ENCODE measurements around the gene AGAP3. TPM values are rescaled to one million over a fixed set of nuclear protein-coding genes. Genes with fewer than 3 reads are reported as not detected.
A peak's percentile ranks its signal among the peaks of the same experiment; 100 is the strongest.

Gene AGAP3
- total RNA-seq, 4 donors from 2014 or later: 49.0 to 75.2 (median 66.2) TPM

DNA sequence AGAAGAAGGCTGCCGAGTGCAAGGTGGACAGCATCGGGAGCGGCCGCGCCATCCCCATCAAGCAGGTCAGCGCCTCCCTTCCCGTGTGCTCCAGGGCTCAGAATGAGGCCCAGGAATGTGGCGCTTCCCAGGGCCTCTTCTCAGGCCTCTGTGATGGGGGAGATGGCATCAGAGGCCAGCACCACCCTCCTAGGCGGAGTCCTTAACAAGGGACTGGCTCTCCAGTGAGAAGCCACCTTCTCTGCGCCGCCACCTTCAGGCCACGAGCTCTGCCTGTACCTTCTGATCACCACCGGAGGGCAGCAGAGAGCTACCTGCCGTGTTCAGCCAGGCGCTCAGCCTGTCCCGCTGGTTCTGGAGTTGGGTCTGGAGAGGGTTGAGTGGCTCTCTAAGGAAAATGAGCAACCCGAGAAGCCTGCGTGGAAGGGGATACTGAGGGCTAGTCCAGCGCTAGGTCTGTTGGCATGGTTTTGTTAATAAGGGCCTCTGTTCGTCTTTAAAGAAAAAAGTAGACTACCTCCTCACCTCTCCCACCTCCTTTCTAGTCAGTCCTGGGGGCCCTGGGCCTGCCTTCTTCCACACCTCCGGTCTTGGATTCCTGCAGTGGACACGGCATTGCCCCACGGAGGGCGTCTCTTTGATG, 37.7 kb downstream of the AGAP3 start:
- H3K4me3 ChIP-seq (replicated peaks in 1 of 3): no peak overlapping the region
- DNase-seq: peak; percentile 90 to 93
- no peak for TF ChIP-seq POLR2A (IDR thresholded peaks at IDR 0.05)
- TF ChIP-seq, protein P1, sequence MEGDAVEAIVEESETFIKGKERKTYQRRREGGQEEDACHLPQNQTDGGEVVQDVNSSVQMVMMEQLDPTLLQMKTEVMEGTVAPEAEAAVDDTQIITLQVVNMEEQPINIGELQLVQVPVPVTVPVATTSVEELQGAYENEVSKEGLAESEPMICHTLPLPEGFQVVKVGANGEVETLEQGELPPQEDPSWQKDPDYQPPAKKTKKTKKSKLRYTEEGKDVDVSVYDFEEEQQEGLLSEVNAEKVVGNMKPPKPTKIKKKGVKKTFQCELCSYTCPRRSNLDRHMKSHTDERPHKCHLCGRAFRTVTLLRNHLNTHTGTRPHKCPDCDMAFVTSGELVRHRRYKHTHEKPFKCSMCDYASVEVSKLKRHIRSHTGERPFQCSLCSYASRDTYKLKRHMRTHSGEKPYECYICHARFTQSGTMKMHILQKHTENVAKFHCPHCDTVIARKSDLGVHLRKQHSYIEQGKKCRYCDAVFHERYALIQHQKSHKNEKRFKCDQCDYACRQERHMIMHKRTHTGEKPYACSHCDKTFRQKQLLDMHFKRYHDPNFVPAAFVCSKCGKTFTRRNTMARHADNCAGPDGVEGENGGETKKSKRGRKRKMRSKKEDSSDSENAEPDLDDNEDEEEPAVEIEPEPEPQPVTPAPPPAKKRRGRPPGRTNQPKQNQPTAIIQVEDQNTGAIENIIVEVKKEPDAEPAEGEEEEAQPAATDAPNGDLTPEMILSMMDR (IDR thresholded peaks at IDR 0.05): peak; percentile 95 to 99 (median 98)
- H3K9me3 ChIP-seq: no peaks in the 10 kb centered on the region
- peaks cover 16% of the 10 kb centered on the region in 2 donors for H3K4me1 ChIP-seq
- no peaks in the 10 kb centered on the region for H3K27me3 ChIP-seq
- 43 to 60% methylated on average over 19 to 22 of the region's 24 CpGs for WGBS, 2 donors
- intact Hi-C loops (cut with DNase I): loop anchor here (5.0 kb wide), 1 partner anchor 183 kb away; no protein-coding TSS in a partner anchor
- peaks cover 32 to 54% of the 10 kb centered on the region in 2 donors for H3K36me3 ChIP-seq
- no peak overlapping the region for H3K27ac ChIP-seq

DNA sequence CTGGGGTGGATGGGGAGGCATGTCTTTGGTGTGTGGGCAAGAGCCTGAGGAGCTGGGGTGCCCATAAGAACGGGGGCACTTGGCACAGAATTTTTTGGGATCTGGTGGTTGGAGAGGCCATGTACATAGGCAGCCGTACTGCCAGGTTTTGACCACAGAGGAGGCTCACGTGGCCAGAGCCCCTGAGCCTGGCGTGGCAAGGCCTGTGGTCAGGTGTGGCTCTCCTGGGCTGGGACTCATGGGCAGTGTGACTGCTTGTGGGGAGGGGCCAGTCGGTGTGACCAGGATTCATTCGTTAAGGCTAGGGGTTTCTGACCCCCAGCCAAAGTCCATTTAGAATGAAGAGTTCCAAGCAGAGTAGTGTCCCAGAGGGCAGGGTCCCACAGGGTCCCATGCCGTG, 38.2 kb downstream of the AGAP3 start:
- no peak for TF ChIP-seq POLR2A (IDR thresholded peaks at IDR 0.05)
- TF ChIP-seq, protein P1 (IDR thresholded peaks at IDR 0.05): no peak
- intact Hi-C loops (cut with DNase I): loop anchor here (5.0 kb wide), 1 partner anchor 183 kb away; no protein-coding TSS in a partner anchor
- no peak overlapping the region for H3K4me3 ChIP-seq (replicated peaks in 1 of 3)
- H3K9me3 ChIP-seq: no peaks in the 10 kb centered on the region
- no peak for DNase-seq
- WGBS, 2 donors: 86 to 91% methylated on average over 5 to 7 of the region's 7 CpGs
- H3K27me3 ChIP-seq: no peaks in the 10 kb centered on the region
- no peak overlapping the region for H3K27ac ChIP-seq
- peaks cover 32 to 55% of the 10 kb centered on the region in 2 donors for H3K36me3 ChIP-seq
- H3K4me1 ChIP-seq: peaks cover 16% of the 10 kb centered on the region in 2 donors

DNA sequence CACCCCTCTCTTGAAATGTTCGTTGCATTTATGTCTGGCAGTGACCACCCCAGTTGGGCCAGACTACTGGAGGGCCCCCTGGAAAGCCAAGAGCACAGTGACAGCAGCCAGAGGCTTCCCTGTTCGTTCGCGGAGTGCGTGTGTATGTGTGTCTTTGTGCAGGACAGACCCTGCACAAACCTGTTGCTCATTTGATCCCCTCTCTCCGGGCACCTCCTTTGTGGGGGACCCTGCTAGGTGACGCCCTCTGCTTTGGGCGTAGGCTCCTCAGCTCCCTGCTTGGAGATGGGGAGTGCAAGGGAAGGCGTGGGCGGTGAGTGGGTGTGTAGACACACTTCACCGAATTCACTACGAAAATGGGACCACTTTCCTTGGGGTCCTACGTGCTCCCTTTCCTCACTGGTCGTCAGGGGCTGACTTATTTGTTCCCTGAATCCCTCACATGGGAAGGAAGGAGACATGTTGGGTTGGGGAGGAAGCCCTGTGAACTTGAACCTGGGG, 38.7 kb downstream of the AGAP3 start:
- TF ChIP-seq POLR2A (IDR thresholded peaks at IDR 0.05): no peak
- TF ChIP-seq, protein P1 (IDR thresholded peaks at IDR 0.05): no peak
- H3K27ac ChIP-seq: no peak overlapping the region
- H3K4me3 ChIP-seq (replicated peaks in 1 of 3): no peak overlapping the region
- H3K9me3 ChIP-seq: no peaks in the 10 kb centered on the region
- H3K27me3 ChIP-seq: no peaks in the 10 kb centered on the region
- intact Hi-C loops (cut with DNase I): loop anchor here (5.0 kb wide), 1 partner anchor 182 kb away; no protein-coding TSS in a partner anchor
- H3K4me1 ChIP-seq: peaks cover 16% of the 10 kb centered on the region in 2 donors
- 89 to 94% methylated on average over 14 of the region's 14 CpGs for WGBS, 2 donors
- peaks cover 32 to 55% of the 10 kb centered on the region in 2 donors for H3K36me3 ChIP-seq
- DNase-seq: no peak

DNA sequence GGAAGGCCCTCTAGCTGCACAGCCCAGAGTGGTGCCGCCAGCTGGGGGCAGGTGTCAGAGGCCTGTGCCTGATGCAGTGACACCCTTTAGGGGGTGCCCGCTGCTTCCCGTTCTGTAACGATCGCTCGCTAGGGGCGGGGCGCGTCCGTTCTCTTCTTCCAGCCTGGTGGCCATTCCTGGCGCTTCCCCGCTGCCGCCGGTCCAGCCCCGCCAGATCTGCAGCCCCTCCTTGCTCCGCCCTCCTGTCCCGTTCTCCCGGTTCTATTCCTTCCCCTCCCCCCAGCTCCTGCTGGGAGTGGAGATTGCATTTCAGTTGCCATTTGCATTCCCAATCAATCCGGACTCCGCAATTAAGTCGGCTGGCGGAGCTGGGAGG, 39.2 kb downstream of the AGAP3 start:
- Histone ChIP-seq H3K36me3 (peaks cover 32 to 54% of the 10 kb centered on the region in 2 donors), H3K27me3 (no peaks in the 10 kb centered on the region), H3K4me3 (replicated peaks in 1 of 3) (peak overlapping the region in 2 of 3 donors; percentile 9 to 10), H3K9me3 (no peaks in the 10 kb centered on the region), H3K4me1 (peaks cover 16% of the 10 kb centered on the region in 2 donors), H3K27ac (no peak overlapping the region)
- WGBS, 2 donors: 40 to 44% methylated on average over 19 to 21 of the region's 22 CpGs
- peak; percentile 15 to 25 for DNase-seq
- intact Hi-C loops (cut with DNase I): no loop called here
- no peak for TF ChIP-seq POLR2A (IDR thresholded peaks at IDR 0.05)
- TF ChIP-seq, protein P1 (IDR thresholded peaks at IDR 0.05): no peak

DNA sequence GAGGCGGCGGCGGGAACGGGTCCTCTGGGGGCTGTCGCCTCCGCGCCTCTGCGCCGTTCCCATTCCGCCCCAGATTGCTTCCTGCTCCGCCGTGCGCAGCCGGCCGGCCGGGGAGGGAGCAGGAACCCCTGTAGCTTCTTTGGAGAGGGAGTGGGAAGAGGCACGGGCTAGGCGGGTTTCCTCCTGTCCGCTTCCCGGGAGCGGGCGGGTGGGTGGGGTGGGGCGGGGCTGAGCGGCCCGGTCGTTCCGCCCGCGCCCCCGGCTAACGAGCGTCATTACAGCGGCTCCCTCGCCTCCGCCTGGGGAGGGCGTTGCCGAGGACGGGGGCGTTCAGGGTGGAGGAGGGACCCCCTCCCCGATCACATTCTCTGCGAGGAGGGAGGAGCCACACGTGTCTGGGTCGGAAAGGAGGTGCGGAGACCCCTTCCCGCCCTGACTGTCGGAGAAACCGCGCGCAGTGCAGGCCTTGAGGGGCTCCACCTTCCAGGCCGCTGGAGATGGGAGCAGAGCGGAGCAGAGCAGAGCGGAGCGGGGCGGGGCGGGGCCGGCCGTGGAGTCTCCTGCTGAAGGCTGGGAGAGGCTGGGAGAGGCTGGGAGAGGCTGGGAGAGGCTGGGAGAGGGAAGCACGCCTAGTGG, 39.7 kb downstream of the AGAP3 start:
- no peak for DNase-seq
- TF ChIP-seq, protein P1 (IDR thresholded peaks at IDR 0.05): no peak
- no peak for TF ChIP-seq POLR2A (IDR thresholded peaks at IDR 0.05)
- Histone ChIP-seq H3K27me3 (no peaks in the 10 kb centered on the region), H3K9me3 (no peaks in the 10 kb centered on the region), H3K4me3 (replicated peaks in 1 of 3) (peak overlapping the region in 2 of 3 donors; percentile 9 to 10), H3K27ac (no peak overlapping the region), H3K4me1 (peaks cover 16% of the 10 kb centered on the region in 2 donors), H3K36me3 (peaks cover 31 to 54% of the 10 kb centered on the region in 2 donors)
- intact Hi-C loops (cut with DNase I): no loop called here
- WGBS, 2 donors: 33 to 53% methylated on average over 11 to 12 of the region's 58 CpGs
